GM23338 (cell line): Measurements from ENCODE around the gene PARD3.

Source experiments
- CREB1 ChIP-seq: fragments of 250-450 bp; sonication (Bioruptor Pico); IDR thresholded peaks from 2 replicates; pipeline ENCODE4 v1.5.0; 2020; ENCODE audit warnings: low read depth, mild to moderate bottlenecking, moderate library complexity
- CTCF ChIP-seq, 2 experiments: fragments of 200-600 bp in 1 of 2; sonication (generic) in 1 of 2; conservative IDR thresholded peaks; 2 replicates each; pipeline versions ENCODE4 v1.5.1 to v1.6.1; 2016 to 2017; ENCODE audit warnings: antibody characterized with exemption in 2 of 2, low read depth in 2 of 2, mild to moderate bottlenecking in 2 of 2, moderate library complexity in 1 of 2
- ETS1 ChIP-seq: IDR thresholded peaks from 2 replicates; pipeline ENCODE4 v1.6.1; 2016; ENCODE audit warnings: antibody characterized with exemption
- EZH2 ChIP-seq: fragments of 200-600 bp; sonication (generic); IDR thresholded peaks from one replicate; pipeline ENCODE4 v1.8.0; 2017; ENCODE audit warnings: antibody characterized with exemption, mild to moderate bottlenecking, low read depth; ENCODE audit not compliant: unreplicated experiment
- EZH2phosphoT487 ChIP-seq: fragments of 200-600 bp; sonication (generic); IDR thresholded peaks from one replicate; pipeline ENCODE4 v1.8.1; 2018; ENCODE audit warnings: antibody characterized with exemption; ENCODE audit not compliant: unreplicated experiment
- JUNB ChIP-seq: IDR thresholded peaks from one replicate; pipeline ENCODE4 v1.6.1; 2016; ENCODE audit warnings: antibody characterized with exemption; ENCODE audit not compliant: unreplicated experiment
- NANOG ChIP-seq: IDR thresholded peaks from 2 replicates; pipeline ENCODE4 v1.6.1; 2016; ENCODE audit warnings: antibody characterized with exemption, borderline replicate concordance
- POLR2AphosphoS5 ChIP-seq: IDR thresholded peaks from 2 replicates; pipeline ENCODE4 v1.6.1; 2016; ENCODE audit warnings: antibody characterized with exemption, low read depth
- REST ChIP-seq: IDR thresholded peaks from one replicate; pipeline ENCODE4 v1.6.1; 2018; ENCODE audit warnings: antibody characterized with exemption; ENCODE audit not compliant: unreplicated experiment
- STAT1 ChIP-seq: IDR thresholded peaks from one replicate; pipeline ENCODE4 v1.6.1; 2016; ENCODE audit warnings: antibody characterized with exemption; ENCODE audit not compliant: unreplicated experiment
- ZNF114 ChIP-seq: fragments of 250-450 bp; sonication (Bioruptor Pico); IDR thresholded peaks from 2 replicates; pipeline ENCODE4 v1.5.0; 2020; ENCODE audit warnings: mild to moderate bottlenecking, moderate library complexity
- ZNF331 ChIP-seq: fragments of 250-450 bp; sonication (Bioruptor Pico); IDR thresholded peaks from 2 replicates; pipeline ENCODE4 v1.5.0; 2020; ENCODE audit warnings: low read depth, mild to moderate bottlenecking, moderate library complexity
- TF ChIP-seq, protein P1 (sequence below): fragments of 250-450 bp; sonication (Bioruptor Pico); IDR thresholded peaks from 2 replicates; pipeline ENCODE4 v1.5.0; 2020; ENCODE audit warnings: mild to moderate bottlenecking, moderate library complexity

GRCh38 chr10:34314457-34314856, 500.6 kb downstream of the PARD3 start:
- TF ChIP-seq REST (no peak), CTCF (conservative IDR thresholded peaks at IDR 0.05; ENCODE audit: low read depth in 2 of 2) (no peak), EZH2 (no peak), JUNB (no peak), POLR2AphosphoS5 (no peak), ZNF114 (CRISPR knock-in tag) (no peak), EZH2phosphoT487 (no peak), ETS1 (no peak), STAT1 (no peak), CREB1 (no peak), NANOG (no peak), ZNF331 (CRISPR knock-in tag) (no peak)
- TF ChIP-seq, protein P1, sequence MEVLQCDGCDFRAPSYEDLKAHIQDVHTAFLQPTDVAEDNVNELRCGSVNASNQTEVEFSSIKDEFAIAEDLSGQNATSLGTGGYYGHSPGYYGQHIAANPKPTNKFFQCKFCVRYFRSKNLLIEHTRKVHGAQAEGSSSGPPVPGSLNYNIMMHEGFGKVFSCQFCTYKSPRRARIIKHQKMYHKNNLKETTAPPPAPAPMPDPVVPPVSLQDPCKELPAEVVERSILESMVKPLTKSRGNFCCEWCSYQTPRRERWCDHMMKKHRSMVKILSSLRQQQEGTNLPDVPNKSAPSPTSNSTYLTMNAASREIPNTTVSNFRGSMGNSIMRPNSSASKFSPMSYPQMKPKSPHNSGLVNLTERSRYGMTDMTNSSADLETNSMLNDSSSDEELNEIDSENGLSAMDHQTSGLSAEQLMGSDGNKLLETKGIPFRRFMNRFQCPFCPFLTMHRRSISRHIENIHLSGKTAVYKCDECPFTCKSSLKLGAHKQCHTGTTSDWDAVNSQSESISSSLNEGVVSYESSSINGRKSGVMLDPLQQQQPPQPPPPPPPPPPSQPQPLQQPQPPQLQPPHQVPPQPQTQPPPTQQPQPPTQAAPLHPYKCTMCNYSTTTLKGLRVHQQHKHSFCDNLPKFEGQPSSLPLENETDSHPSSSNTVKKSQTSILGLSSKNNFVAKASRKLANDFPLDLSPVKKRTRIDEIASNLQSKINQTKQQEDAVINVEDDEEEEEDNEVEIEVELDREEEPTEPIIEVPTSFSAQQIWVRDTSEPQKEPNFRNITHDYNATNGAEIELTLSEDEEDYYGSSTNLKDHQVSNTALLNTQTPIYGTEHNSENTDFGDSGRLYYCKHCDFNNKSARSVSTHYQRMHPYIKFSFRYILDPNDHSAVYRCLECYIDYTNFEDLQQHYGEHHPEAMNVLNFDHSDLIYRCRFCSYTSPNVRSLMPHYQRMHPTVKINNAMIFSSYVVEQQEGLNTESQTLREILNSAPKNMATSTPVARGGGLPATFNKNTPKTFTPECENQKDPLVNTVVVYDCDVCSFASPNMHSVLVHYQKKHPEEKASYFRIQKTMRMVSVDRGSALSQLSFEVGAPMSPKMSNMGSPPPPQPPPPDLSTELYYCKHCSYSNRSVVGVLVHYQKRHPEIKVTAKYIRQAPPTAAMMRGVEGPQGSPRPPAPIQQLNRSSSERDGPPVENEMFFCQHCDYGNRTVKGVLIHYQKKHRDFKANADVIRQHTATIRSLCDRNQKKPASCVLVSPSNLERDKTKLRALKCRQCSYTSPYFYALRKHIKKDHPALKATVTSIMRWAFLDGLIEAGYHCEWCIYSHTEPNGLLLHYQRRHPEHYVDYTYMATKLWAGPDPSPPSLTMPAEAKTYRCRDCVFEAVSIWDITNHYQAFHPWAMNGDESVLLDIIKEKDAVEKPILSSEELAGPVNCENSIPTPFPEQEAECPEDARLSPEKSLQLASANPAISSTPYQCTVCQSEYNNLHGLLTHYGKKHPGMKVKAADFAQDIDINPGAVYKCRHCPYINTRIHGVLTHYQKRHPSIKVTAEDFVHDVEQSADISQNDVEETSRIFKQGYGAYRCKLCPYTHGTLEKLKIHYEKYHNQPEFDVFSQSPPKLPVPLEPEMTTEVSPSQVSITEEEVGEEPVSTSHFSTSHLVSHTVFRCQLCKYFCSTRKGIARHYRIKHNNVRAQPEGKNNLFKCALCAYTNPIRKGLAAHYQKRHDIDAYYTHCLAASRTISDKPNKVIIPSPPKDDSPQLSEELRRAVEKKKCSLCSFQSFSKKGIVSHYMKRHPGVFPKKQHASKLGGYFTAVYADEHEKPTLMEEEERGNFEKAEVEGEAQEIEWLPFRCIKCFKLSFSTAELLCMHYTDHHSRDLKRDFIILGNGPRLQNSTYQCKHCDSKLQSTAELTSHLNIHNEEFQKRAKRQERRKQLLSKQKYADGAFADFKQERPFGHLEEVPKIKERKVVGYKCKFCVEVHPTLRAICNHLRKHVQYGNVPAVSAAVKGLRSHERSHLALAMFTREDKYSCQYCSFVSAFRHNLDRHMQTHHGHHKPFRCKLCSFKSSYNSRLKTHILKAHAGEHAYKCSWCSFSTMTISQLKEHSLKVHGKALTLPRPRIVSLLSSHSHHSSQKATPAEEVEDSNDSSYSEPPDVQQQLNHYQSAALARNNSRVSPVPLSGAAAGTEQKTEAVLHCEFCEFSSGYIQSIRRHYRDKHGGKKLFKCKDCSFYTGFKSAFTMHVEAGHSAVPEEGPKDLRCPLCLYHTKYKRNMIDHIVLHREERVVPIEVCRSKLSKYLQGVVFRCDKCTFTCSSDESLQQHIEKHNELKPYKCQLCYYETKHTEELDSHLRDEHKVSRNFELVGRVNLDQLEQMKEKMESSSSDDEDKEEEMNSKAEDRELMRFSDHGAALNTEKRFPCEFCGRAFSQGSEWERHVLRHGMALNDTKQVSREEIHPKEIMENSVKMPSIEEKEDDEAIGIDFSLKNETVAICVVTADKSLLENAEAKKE = no peak
